Transverse colon (tissue), 4 donors: ENCODE results near the gene NKG7.
"Not testable (repeated sequence)": the region's sequence is repeated elsewhere in the genome, so short reads cannot be mapped to it uniquely, and the experiment has no call there.

Experiments
- POLR2A ChIP-seq: fragments of 450-650 bp; IDR thresholded peaks from one replicate; pipeline ENCODE4 v1.6.1; 2016; ENCODE audit warnings: antibody characterized with exemption, mild to moderate bottlenecking, moderate library complexity
- POLR2AphosphoS5 ChIP-seq, 3 donors: sonication (generic); formaldehyde crosslinking; IDR thresholded peaks; one replicate each; pipeline ENCODE4 v1.6.1; 2016; ENCODE audit warnings: antibody characterized with exemption in 3 of 3
- TF ChIP-seq, protein P1 (sequence below), 5 experiments: fragments of 200-600 bp in 3 of 5; fragments of 450-650 bp in 2 of 5; sonication (generic) in 3 of 5; IDR thresholded peaks; 1 replicate in 2 of 5; 2 replicates in 3 of 5; pipeline ENCODE4 v1.5.1; 2016 to 2017; ENCODE audit warnings: antibody characterized with exemption in 5 of 5, inconsistent platforms in 3 of 5, mild to moderate bottlenecking in 2 of 5, moderate library complexity in 1 of 5

DNA sequence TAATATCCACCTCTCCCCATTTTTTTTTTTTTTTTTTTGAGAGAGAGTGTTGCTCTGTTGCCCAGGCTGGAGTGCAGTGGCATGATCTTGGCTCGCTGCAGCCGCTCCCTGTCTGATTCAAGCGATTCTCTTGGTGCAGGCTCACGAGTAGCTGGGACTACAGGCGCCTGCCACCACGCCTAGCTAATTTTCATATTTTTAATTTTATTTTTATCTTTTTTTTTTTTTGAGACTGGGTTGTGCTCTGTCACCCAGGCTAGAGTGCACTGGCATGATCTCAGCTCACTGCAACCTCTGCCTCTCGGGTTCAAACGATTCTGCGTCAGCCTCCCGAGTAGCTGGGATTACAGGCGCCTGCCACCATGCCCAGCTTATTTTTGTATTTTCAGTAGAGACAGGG is 48.1 kb upstream of the NKG7 start:
- not testable (repeated sequence) for TF ChIP-seq POLR2AphosphoS5 (IDR thresholded peaks at IDR 0.05); POLR2A
- TF ChIP-seq, protein P1, sequence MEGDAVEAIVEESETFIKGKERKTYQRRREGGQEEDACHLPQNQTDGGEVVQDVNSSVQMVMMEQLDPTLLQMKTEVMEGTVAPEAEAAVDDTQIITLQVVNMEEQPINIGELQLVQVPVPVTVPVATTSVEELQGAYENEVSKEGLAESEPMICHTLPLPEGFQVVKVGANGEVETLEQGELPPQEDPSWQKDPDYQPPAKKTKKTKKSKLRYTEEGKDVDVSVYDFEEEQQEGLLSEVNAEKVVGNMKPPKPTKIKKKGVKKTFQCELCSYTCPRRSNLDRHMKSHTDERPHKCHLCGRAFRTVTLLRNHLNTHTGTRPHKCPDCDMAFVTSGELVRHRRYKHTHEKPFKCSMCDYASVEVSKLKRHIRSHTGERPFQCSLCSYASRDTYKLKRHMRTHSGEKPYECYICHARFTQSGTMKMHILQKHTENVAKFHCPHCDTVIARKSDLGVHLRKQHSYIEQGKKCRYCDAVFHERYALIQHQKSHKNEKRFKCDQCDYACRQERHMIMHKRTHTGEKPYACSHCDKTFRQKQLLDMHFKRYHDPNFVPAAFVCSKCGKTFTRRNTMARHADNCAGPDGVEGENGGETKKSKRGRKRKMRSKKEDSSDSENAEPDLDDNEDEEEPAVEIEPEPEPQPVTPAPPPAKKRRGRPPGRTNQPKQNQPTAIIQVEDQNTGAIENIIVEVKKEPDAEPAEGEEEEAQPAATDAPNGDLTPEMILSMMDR (IDR thresholded peaks at IDR 0.05): not testable (repeated sequence)
